ENCODE results near the gene LYPD6B. TPM values are rescaled to one million over a fixed set of nuclear protein-coding genes. Genes with fewer than 3 reads are reported as not detected.

The LYPD6B gene
- polyA plus RNA-seq, 1 of the 3 experiments (the other 2 are of a cell fraction) = 18.2 TPM

DNA sequence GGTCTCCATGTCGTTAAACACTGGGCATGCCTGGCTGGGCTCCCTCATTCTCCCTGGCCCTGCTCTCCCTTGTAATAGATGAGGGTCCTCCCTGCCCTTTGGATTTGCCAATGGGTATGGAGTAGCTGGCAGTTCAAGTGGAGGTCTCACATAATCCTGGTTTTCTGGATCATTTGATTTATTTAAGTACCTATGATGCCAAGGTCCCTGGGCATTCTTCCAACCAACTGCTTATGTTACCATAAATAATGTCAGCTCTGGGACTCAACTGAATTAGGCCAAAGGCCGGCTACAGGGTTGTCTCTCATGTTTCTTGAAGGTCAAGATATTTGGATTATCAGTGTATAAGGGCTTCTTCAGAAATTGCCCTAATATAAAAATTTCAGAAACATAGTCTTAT lies 186.9 kb downstream of the LYPD6B start:
- no peak for DNase-seq

GRCh38 chr2:149226790-149227189 lies 188.3 kb downstream of the LYPD6B start:
- Histone ChIP-seq H3K9me2 (no peaks in the 10 kb centered on the region), H3K27ac (ENCODE audit: low read depth in 2 of 2, low read length in 1 of 2) (no peak overlapping the region), H3K4me2 (no peak overlapping the region), H3K4me1 (ENCODE audit: control insufficient read depth in 1 of 2, insufficient read depth in 2 of 2, low read depth in 1 of 2, low read length in 1 of 2) (peaks cover 0 to 21% of the 10 kb centered on the region in 2 experiments; a peak in 2 of 4 replicates), H3K9ac (no peak overlapping the region), H3F3A (replicated peaks; ENCODE audit: insufficient read depth) (no peaks in the 10 kb centered on the region), H3K36me3 (replicated peaks in 1 of 2; ENCODE audit: control insufficient read depth in 1 of 2, insufficient read depth in 2 of 2, low read length in 1 of 2) (no peaks in the 10 kb centered on the region), H3K27me3 (ENCODE audit: insufficient read depth) (no peaks in the 10 kb centered on the region), H4K20me1 (ENCODE audit: insufficient read depth) (no peaks in the 10 kb centered on the region), H3K9me3 (no peaks in the 10 kb centered on the region), H2AFZ (ENCODE audit: low read depth) (no peak overlapping the region), H3K4me3 (ENCODE audit: low read depth in 2 of 2, low read length in 1 of 2) (no peak overlapping the region), H3K79me2 (ENCODE audit: insufficient read depth) (no peaks in the 10 kb centered on the region)
- TF ChIP-seq, protein P1, sequence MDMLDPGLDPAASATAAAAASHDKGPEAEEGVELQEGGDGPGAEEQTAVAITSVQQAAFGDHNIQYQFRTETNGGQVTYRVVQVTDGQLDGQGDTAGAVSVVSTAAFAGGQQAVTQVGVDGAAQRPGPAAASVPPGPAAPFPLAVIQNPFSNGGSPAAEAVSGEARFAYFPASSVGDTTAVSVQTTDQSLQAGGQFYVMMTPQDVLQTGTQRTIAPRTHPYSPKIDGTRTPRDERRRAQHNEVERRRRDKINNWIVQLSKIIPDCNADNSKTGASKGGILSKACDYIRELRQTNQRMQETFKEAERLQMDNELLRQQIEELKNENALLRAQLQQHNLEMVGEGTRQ (IDR thresholded peaks at IDR 0.05; ENCODE audit: borderline replicate concordance, low read depth, low read length) = no peak
- TF ChIP-seq SMC3 (IDR thresholded peaks at IDR 0.05; ENCODE audit: low read depth, low read length) (no peak), JUND (IDR thresholded peaks at IDR 0.05) (no peak), RXRA (IDR thresholded peaks at IDR 0.05; ENCODE audit: borderline replicate concordance, low read depth) (no peak), ELF1 (IDR thresholded peaks at IDR 0.05) (no peak)
- TF ChIP-seq, protein P2, sequence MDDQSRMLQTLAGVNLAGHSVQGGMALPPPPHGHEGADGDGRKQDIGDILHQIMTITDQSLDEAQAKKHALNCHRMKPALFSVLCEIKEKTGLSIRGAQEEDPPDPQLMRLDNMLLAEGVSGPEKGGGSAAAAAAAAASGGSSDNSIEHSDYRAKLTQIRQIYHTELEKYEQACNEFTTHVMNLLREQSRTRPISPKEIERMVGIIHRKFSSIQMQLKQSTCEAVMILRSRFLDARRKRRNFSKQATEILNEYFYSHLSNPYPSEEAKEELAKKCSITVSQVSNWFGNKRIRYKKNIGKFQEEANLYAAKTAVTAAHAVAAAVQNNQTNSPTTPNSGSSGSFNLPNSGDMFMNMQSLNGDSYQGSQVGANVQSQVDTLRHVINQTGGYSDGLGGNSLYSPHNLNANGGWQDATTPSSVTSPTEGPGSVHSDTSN (IDR thresholded peaks at IDR 0.05) = no peak
- ChIA-PET POLR2A (no interaction called here), CTCF (no interaction called here)
- no peak for DNase-seq
- 83% methylated on average over 6 of the region's 6 CpGs for WGBS (ENCODE audit: low lambda C conversion rate)

More for the DNA sequence above, 186.9 kb downstream of the LYPD6B start:
- no peaks in the 10 kb centered on the region for H3K9me3 ChIP-seq
- no peak for TF ChIP-seq FOSL2 (IDR thresholded peaks at IDR 0.05; ENCODE audit: borderline replicate concordance, low read depth)
- TF ChIP-seq MEF2A (IDR thresholded peaks at IDR 0.05; ENCODE audit: borderline replicate concordance, low read depth) = no peak
- TF ChIP-seq, protein P2 (IDR thresholded peaks at IDR 0.05) = peak; percentile 33; the same call in 1 of the 2 replicates
- H2AFZ ChIP-seq (ENCODE audit: low read depth) = no peak overlapping the region
- WGBS (ENCODE audit: low lambda C conversion rate) = 31% methylated on average over 2 of the region's 2 CpGs
- no peak overlapping the region for H3K9ac ChIP-seq
- no peaks in the 10 kb centered on the region for H3K27me3 ChIP-seq (ENCODE audit: insufficient read depth)
- no peaks in the 10 kb centered on the region for H3F3A ChIP-seq (replicated peaks; ENCODE audit: insufficient read depth)
- POLR2A ChIA-PET = no interaction called here
- H3K4me3 ChIP-seq (ENCODE audit: low read depth in 2 of 2, low read length in 1 of 2) = no peak overlapping the region
- no peak overlapping the region for H3K27ac ChIP-seq (ENCODE audit: low read depth in 2 of 2, low read length in 1 of 2)
- no peaks in the 10 kb centered on the region for H4K20me1 ChIP-seq (ENCODE audit: insufficient read depth)
- CTCF ChIA-PET = interaction anchor here (1.2 kb wide), 1 partner anchor 88 kb away, joined by 7 read pairs; no protein-coding TSS in a partner anchor
- no peaks in the 10 kb centered on the region for H3K9me2 ChIP-seq
- H3K36me3 ChIP-seq (replicated peaks in 1 of 2; ENCODE audit: control insufficient read depth in 1 of 2, insufficient read depth in 2 of 2, low read length in 1 of 2) = no peaks in the 10 kb centered on the region
- H3K4me2 ChIP-seq = no peak overlapping the region
- no peaks in the 10 kb centered on the region for H3K79me2 ChIP-seq (ENCODE audit: insufficient read depth)
- peaks cover 0 to 21% of the 10 kb centered on the region in 2 experiments; a peak in 2 of 4 replicates for H3K4me1 ChIP-seq (ENCODE audit: control insufficient read depth in 1 of 2, insufficient read depth in 2 of 2, low read depth in 1 of 2, low read length in 1 of 2)

All from SK-N-SH (cell line).